HG02981 (cell line): ENCODE results near the gene AKT3.
A peak's percentile ranks its signal among the peaks of the same experiment; 100 is the strongest.

Source experiments
- ATAC-seq: cut with Tn5 transposase; IDR thresholded peaks from one replicate; pipeline ENCODE4 v1.9.1; 2021; ENCODE audit warnings: mild to moderate bottlenecking, moderate library complexity; ENCODE audit not compliant: unreplicated experiment

AKT3 gene

GRCh38 chr1:243735457-243735856 is 114.6 kb downstream of the AKT3 start:
- peak; percentile 70 for ATAC-seq

DNA sequence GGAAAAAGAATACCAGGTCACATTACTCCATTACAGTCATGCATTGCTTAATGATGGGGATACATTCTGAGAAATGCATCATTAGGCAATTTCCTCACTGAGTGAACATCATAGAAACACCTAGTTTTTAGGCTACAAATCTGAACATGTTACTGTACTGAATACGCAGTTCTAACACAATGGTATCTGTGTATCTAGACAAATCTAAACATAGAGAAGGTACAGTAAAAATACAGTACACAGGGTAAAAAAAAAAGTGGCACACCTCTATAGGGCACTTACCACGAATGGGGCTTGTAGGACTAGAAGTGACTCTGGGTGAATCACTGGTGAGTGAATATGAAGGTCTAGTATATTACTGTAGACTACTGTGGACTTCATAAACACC is 115.7 kb downstream of the AKT3 start:
- no peak for ATAC-seq

GRCh38 chr1:243733670-243734307 is 116.3 kb downstream of the AKT3 start:
- ATAC-seq: no peak

GRCh38 chr1:243732637-243733036 is 117.4 kb downstream of the AKT3 start:
- ATAC-seq: no peak

DNA sequence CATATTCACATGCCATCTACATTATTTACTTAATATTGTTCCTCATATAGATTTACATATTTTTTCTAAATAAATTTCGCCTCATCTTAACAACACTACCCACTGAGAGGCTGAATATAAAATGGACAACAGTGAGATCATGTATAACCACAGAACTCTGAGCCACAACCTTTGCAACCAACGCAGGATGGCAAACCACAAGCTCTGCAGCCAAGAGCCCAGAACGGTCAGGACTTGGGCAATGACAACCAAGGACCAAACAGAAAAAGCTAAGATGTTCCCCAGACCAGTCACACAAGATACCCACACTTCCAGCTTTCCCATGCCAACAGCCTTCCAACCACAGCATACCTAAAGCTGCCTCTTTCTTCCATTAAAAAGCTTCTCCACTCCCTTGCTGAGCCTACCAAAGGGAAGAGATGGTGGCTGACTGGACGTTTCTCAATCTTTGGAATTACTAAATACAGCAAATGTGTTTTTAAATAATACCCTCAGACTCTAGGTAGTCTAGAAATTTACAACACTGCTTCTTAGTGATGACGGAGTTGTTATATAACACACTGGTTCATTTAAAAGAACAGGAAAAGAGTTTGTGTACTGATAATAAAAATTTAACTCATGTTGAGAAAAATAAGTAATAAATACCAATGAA is 117.9 kb downstream of the AKT3 start:
- ATAC-seq: no peak

- no peak for ATAC-seq
These were observed 118.6 kb downstream of the AKT3 start for GRCh38 chr1:243731301-243731891.

DNA sequence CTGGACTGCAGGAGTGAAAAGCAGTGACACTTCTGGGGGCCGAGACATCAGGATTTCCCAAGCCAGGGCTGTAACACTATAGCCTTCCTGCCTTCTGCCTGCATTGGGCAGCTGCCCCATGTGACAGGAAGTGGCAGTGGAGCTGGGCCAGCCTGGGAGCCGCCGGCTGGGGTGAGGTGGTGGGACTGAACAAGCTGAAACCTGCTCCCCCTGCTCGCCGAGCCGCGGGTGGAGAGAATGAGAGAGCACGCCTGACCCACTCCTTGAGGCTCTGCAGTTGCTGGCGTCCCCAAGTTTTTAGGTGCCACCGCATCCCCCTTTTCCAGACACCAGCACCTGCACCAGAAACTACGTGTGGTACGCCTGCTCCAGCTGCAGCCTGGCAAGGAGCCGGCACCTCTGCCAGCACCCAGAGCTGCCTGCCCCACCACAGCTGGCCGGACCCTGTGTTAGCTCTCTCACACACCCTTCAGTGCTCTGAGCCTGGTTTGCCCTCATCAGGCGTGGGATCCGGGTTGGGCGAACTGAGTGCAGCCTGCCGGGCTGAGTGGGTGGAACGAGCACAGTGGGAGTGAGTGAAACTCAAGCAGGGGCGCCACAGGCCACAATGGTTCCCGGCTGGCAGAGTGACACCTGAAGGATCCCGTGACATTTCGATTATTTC is 119.4 kb downstream of the AKT3 start:
- ATAC-seq: no peak

- no peak for ATAC-seq
These were observed 120.1 kb downstream of the AKT3 start for GRCh38 chr1:243729956-243730355.

DNA sequence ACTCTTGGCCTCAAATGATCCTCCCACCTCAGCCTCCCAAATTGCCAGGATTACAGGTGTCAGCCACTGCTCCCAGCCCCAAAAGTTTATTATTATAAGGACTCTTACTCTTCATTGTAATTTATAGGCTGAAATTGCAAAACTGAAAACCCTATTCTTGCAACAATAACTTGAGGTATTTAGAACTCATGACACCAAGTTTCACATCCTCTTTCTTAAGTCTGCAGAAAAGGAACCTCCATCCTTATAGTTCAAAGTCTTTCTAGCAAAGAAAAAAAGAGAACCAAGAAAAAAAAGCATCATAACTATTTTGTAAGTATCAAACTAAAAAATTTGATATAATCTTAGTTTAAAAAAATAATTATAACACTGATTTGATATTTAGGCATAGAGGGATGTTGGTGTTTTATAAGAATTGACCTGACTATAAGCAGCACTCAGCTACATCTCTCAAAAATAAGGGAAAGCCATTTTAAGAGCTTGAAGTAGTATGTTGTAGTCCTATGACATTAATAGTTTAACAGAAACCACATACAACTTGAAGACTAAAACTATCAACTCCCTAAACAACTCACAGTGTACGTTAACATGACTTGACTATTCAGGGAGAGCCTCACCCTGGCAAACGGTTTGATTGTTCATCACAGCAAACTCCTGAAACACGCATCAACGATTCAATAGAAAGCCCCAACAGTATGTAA is 122.4 kb downstream of the AKT3 start:
- ATAC-seq: peak; percentile 84

DNA sequence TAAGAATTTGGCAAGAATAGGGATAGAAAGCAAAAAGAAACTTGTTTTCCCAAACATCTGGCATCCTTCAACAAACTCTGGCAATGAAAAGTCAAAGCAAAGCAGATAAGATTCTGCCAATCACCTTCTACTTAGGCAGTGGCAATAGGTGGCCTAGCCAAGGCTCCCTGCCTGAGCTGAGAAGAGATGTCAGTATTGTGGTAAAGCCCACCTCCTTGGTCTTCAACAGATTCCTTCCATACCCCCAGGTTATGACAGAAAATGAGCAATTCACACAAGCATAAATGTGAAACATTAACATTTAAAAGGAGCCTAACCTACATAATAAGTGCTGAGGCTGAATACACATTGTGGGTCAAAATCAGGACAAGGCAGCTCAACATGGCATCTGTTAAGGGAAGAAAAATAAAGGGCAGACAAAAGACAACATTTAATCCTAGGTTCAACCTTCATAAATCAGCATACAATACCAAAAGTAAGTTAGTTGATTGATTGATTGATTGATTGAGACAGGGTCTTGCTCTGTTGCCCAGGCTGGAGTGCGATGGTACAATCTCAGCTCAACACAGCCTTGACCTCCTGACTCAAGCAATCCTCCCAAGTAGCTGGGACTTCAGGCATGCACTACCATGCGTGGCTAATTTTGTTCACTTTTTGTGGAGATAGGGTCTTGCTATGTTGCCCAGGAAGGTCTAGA is 123.1 kb downstream of the AKT3 start:
- ATAC-seq: peak; percentile 6

DNA sequence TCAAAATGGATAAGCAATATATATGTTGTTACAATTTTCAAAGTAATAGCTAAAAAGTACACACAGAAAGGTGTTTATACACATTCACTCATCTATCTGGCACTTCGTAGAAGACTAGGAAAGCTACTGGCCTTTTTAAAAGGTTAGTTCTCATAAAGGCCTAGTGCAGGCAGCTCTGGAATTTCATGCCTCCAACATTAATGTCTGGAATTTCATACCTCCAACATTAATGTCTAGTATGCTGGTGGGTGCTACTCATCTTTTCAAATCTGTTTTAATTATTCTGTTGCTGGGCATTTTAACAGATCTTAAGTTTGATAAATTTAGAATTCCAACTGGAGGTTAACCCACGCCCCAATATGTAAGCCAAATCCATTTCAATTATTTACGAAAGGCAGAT is 124.2 kb downstream of the AKT3 start:
- ATAC-seq: no peak

DNA sequence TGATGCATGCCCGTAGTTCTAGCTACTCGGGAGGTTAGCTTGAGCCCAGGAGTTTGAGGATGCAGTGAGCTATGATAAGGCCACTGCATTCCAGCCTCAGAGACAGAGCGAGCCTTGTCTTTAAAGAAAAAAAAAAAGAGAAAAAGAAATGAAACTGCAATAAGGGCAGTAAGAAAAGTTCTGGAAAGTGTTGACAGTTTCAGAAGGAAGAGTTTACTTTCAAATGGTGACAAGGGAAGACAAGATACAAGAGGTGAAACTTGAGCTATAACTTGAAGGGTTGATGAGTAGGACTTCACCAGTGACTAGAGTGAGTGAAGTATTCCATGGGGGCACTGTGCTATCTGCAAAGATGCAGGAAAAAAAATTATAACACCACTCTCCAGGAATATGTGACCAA is 125.0 kb downstream of the AKT3 start:
- ATAC-seq: no peak

DNA sequence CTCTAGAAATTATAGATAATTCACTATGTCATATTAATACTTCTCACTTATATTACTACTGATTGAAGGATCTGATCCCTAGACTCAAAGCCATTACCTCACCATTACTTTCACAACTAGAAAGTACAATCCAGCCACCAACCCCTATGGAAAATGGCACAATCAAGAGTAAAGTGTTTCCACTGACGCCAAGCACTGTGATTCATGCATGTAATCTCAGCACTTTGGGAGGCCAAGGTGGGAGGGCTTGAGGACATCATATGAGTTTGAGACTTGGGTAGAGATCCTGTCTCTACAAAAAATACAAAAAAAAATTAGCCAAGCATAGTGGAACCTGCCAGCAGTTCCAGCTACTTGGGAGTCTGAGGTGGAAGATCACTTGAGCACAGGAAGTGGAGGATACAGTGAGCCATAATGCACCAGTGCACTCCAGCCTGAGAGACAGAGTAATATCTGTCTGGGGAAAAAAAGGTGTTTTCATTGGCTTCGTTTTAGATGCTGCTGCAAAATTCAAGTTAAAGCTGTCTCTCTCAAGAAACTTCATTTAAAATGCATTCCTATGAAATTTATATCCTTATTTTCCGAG is 126.5 kb downstream of the AKT3 start:
- ATAC-seq: no peak

- no peak for ATAC-seq
These were observed 127.0 kb downstream of the AKT3 start for GRCh38 chr1:243723050-243723449.

DNA sequence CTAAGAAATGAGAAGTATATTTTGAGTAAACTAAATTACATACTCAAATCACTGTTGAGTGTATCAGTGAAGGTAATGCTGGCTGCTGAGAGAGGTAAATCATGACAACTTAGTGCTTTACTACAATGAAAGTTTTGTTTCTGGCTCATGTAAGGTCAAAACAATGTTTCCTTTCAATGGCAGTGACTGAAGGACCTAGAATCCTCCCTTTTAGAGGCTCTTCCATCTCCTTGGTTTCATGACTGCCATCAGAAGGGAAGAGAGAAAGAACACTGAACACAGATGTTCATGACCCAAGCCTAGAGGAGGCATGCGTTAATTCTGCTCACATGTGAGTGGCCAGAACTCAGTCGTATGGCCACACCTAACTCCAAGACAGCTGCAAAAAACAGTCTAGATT is 130.6 kb downstream of the AKT3 start:
- no peak for ATAC-seq

DNA sequence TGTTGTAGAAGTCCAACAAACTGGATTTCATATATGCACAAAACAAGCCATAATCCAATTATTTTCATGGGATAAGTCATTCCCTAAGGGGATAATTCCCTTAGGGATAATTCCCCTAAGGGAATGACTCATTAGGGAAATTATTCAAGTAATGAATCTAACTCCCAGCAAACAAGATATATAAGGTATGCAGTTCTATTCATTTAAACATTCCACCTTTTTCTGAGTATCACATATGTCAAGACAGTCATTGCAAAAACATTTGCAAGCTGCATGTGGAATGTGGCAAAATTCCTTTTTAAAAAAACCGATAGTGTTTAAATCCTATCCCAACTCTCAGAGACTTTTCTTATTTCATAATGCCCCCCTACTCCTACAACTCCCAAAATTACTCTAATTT is 131.2 kb downstream of the AKT3 start:
- no peak for ATAC-seq

DNA sequence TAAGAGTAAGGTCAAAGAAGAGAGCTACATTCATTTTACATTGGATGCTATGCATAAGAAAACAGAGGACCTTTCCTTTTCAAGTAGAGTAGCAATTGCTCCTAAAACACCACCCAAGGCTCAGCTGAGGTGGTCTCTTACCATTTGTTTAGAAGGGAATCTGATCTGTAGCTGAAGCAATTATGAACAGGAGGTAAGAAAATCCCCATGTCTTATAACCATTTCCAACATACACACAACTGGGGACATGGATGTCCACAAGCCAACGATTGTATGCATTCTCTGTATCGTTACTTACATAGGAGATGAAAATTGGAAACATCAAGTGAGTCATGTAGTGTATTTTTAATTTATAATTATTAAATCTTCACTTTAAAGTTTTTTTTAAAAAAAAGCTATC is 132.0 kb downstream of the AKT3 start:
- ATAC-seq: no peak

- ATAC-seq: no peak
These were observed 133.1 kb downstream of the AKT3 start for GRCh38 chr1:243716906-243717305.

- no peak for ATAC-seq
These were observed 134.8 kb downstream of the AKT3 start for GRCh38 chr1:243715285-243715684.

GRCh38 chr1:243713470-243714186 is 136.4 kb downstream of the AKT3 start:
- ATAC-seq: no peak
